Liver (tissue), 3 donors: ENCODE measurements around the gene ZDHHC11B.
A peak's percentile ranks its signal among the peaks of the same experiment; 100 is the strongest.

Experiments used
- ATF3 ChIP-seq: IDR thresholded peaks from 2 replicates; pipeline ENCODE4 v1.6.1; 2016; ENCODE audit warnings: antibody characterized with exemption
- CTCF ChIP-seq: fragments of 150-350 bp; IDR thresholded peaks from 2 replicates; pipeline ENCODE4 v1.5.1; 2017; ENCODE audit warnings: improper control_type of control experiment, low read depth, low read length; ENCODE audit not compliant: missing input control
- EGR1 ChIP-seq, 2 donors: IDR thresholded peaks; 2 replicates each; pipeline ENCODE4 v1.6.1; 2016 to 2018; ENCODE audit warnings: antibody characterized with exemption in 2 of 2, low read depth in 2 of 2
- FOXA1 ChIP-seq: IDR thresholded peaks from 2 replicates; pipeline ENCODE4 v1.6.1; 2016; ENCODE audit warnings: antibody characterized with exemption
- GABPA ChIP-seq, 2 donors: IDR thresholded peaks in 1 of 2; conservative IDR thresholded peaks in 1 of 2; 2 replicates each; pipeline ENCODE4 v1.6.1; 2016; ENCODE audit warnings: antibody characterized with exemption in 2 of 2, mild to moderate bottlenecking in 1 of 2, moderate library complexity in 1 of 2
- HNF4G ChIP-seq: IDR thresholded peaks from 2 replicates; pipeline ENCODE4 v1.6.1; 2016; ENCODE audit warnings: antibody characterized with exemption
- JUND ChIP-seq, 2 donors: IDR thresholded peaks; 2 replicates each; pipeline ENCODE4 v1.6.1; 2016; ENCODE audit warnings: antibody characterized with exemption in 2 of 2
- MAX ChIP-seq: IDR thresholded peaks from 2 replicates; pipeline ENCODE4 v1.6.1; 2016; ENCODE audit warnings: antibody characterized with exemption
- RAD21 ChIP-seq, 2 donors: IDR thresholded peaks; 2 replicates each; pipeline ENCODE4 v1.6.1; 2016; ENCODE audit warnings: antibody characterized with exemption in 2 of 2, mild to moderate bottlenecking in 2 of 2
- REST ChIP-seq: IDR thresholded peaks from 2 replicates; pipeline ENCODE4 v1.6.1; 2016; ENCODE audit warnings: antibody characterized with exemption, mild to moderate bottlenecking
- SP1 ChIP-seq: IDR thresholded peaks from 2 replicates; pipeline ENCODE4 v1.6.1; 2018; ENCODE audit warnings: antibody characterized with exemption, mild to moderate bottlenecking
- TAF1 ChIP-seq: conservative IDR thresholded peaks from 2 replicates; pipeline ENCODE4 v1.6.1; 2016; ENCODE audit warnings: antibody characterized with exemption, mild to moderate bottlenecking
- YY1 ChIP-seq: IDR thresholded peaks from 2 replicates; pipeline ENCODE4 v1.6.1; 2016; ENCODE audit warnings: antibody characterized with exemption, mild to moderate bottlenecking
- donor health status: healthy.
- donor health status: healthy.

GRCh38 chr5:664343-664993, 120.1 kb downstream of the ZDHHC11B start:
- no peak for TF ChIP-seq CTCF
- TF ChIP-seq REST, result no peak
- TF ChIP-seq RAD21 (IDR thresholded peaks at IDR 0.05), result peak in 1 of 2 donors; percentile 37
- TF ChIP-seq SP1, result peak; percentile 20
- TF ChIP-seq YY1, result no peak
- TF ChIP-seq TAF1, result no peak
- no peak for TF ChIP-seq MAX
- no peak for TF ChIP-seq EGR1 (IDR thresholded peaks at IDR 0.05; ENCODE audit: low read depth in 2 of 2)
- TF ChIP-seq HNF4G, result no peak
- no peak for TF ChIP-seq JUND (IDR thresholded peaks at IDR 0.05)
- TF ChIP-seq FOXA1, result no peak
- TF ChIP-seq GABPA (IDR thresholded peaks at IDR 0.05 in 1 of 2, conservative IDR thresholded peaks at IDR 0.05 in 1 of 2), result no peak
- no peak for TF ChIP-seq ATF3
